HCT116 (cell line): ENCODE measurements around the gene RIOK2. TPM values are rescaled to one million over a fixed set of nuclear protein-coding genes. Genes with fewer than 3 reads are reported as not detected.

ENCODE experiments used
- ATAC-seq: fragments of 200-7000 bp; cut with Tn5 transposase; 2 replicates; pipeline ENCODE4 v1.9.1; 2020; ENCODE audit warnings: mild to moderate bottlenecking, moderate library complexity
- BruUV-seq: library from RNA; stranded (reverse); fragments of 400-500 nt; replicated peaks from 2 replicates; lab custom pipeline; 2021; lab: Mats Ljungman, UMichigan
- CTCF ChIA-PET: fragments of 300-600 bp; sonication (Branson Sonifier 250); formaldehyde crosslinking; loops from one replicate; lab custom pipeline; 2021; ENCODE audit warnings: antibody characterized with exemption; lab: Charles Lee
- POLR2A ChIA-PET: fragments of 300-600, 350-600 bp; sonication (Branson Sonifier 250); formaldehyde crosslinking; loops from one replicate; lab custom pipeline; 2021; ENCODE audit warnings: antibody characterized with exemption; lab: Charles Lee
- RAD21 ChIA-PET, 2 experiments: fragments of 300-600 bp; sonication (Branson Sonifier 250); formaldehyde crosslinking; loops; one replicate each; lab custom pipeline; 2023; ENCODE audit warnings: low total read pairs in 2 of 2; ENCODE audit not compliant: uncharacterized antibody in 2 of 2, unreplicated experiment in 2 of 2, low non-redundant PET in 1 of 2; lab: Charles Lee
- DNase-seq: peaks from one replicate; pipeline ENCODE4 v3.0.0-alpha.2; 2010; ENCODE audit warnings: low read depth, low spot score
- H2AFZ ChIP-seq: fragments of 200-600 bp; shearing (Covaris generic), sonication (generic); 2 replicates; pipeline ENCODE4 v1.6.1; 2017; ENCODE audit warnings: low read depth, mixed run types, mixed read lengths, antibody characterized with exemption, low read length; ENCODE audit not compliant: poor library complexity, severe bottlenecking
- H3K27ac ChIP-seq: 2 replicates; pipeline ENCODE4 v1.5.1; 2012; ENCODE audit warnings: low read depth, low read length
- H3K27me3 ChIP-seq: fragments of 200-600 bp; sonication (generic); 2 replicates; pipeline ENCODE4 v1.6.1; 2016; ENCODE audit warnings: mixed run types, low read length, mixed read lengths; ENCODE audit not compliant: insufficient read depth
- H3K36me3 ChIP-seq, 2 experiments: fragments of 200-500 bp in 1 of 2; fragments of 200-600 bp in 1 of 2; sonication (Bioruptor generic) in 1 of 2; sonication (generic) in 1 of 2; 2 replicates each; pipeline versions ENCODE4 v1.5.1 to v1.6.1; 2014 to 2016; ENCODE audit warnings: low read length in 2 of 2, inconsistent platforms in 1 of 2, mixed read lengths in 1 of 2, mixed run types in 1 of 2; ENCODE audit not compliant: insufficient read depth in 2 of 2, control insufficient read depth in 1 of 2
- H3K4me1 ChIP-seq, 2 experiments: fragments of 200-600 bp in 1 of 2; sonication (generic) in 1 of 2; 2 replicates each; pipeline versions ENCODE4 v1.5.1 to v1.6.1; 2012 to 2017; ENCODE audit warnings: low read length in 2 of 2, inconsistent platforms in 1 of 2, mild to moderate bottlenecking in 1 of 2, mixed read lengths in 1 of 2, mixed run types in 1 of 2, moderate library complexity in 1 of 2; ENCODE audit not compliant: insufficient read depth in 2 of 2, control insufficient read depth in 1 of 2
- H3K4me2 ChIP-seq: fragments of 200-600 bp; sonication (generic); 2 replicates; pipeline ENCODE4 v1.6.1; 2017; ENCODE audit warnings: mixed run types, low read length, mixed read lengths
- H3K4me3 ChIP-seq, 2 experiments: fragments of 200-600 bp in 1 of 2; sonication (generic) in 1 of 2; replicated peaks in 1 of 2; 2 replicates each; pipeline ENCODE4 v1.5.1; 2011 to 2016; ENCODE audit warnings: low read length in 2 of 2, control low read depth in 1 of 2, low read depth in 1 of 2, mild to moderate bottlenecking in 1 of 2, mixed read lengths in 1 of 2, mixed run types in 1 of 2
- H3K79me2 ChIP-seq: fragments of 200-600 bp; sonication (generic); 2 replicates; pipeline ENCODE4 v1.6.1; 2017; ENCODE audit warnings: mild to moderate bottlenecking, mixed run types, low read length, moderate library complexity, mixed read lengths; ENCODE audit not compliant: insufficient read depth
- H3K9ac ChIP-seq: fragments of 200-600 bp; sonication (generic); 2 replicates; pipeline ENCODE4 v1.6.1; 2016; ENCODE audit warnings: low read length, mixed read lengths
- H3K9me2 ChIP-seq: fragments of 200-600 bp; sonication (generic), shearing (Covaris generic); 2 replicates; pipeline ENCODE4 v1.6.1; 2017; ENCODE audit warnings: mixed run types, mild to moderate bottlenecking, moderate library complexity; ENCODE audit not compliant: insufficient read depth
- H3K9me3 ChIP-seq, 2 experiments: fragments of 200-500 bp in 1 of 2; fragments of 200-600 bp in 1 of 2; sonication (Bioruptor generic) in 1 of 2; sonication (generic) in 1 of 2; 2 replicates each; pipeline ENCODE4 v1.6.1; 2014 to 2017; ENCODE audit warnings: low read length in 2 of 2, mixed read lengths in 2 of 2, inconsistent platforms in 1 of 2, low read depth in 1 of 2, mild to moderate bottlenecking in 1 of 2, mixed run types in 1 of 2, moderate library complexity in 1 of 2; ENCODE audit not compliant: control insufficient read depth in 1 of 2, insufficient read depth in 1 of 2
- H4K20me1 ChIP-seq: fragments of 200-600 bp; sonication (generic), shearing (Covaris generic); 2 replicates; pipeline ENCODE4 v1.6.1; 2017; ENCODE audit warnings: mixed run types, mild to moderate bottlenecking, moderate library complexity; ENCODE audit not compliant: insufficient read depth
- CBX3 ChIP-seq: IDR thresholded peaks from 2 replicates; pipeline ENCODE4 v1.6.1; 2012; ENCODE audit warnings: low read depth
- CEBPB ChIP-seq: IDR thresholded peaks from 2 replicates; pipeline ENCODE4 v1.6.1; 2012; ENCODE audit warnings: low read depth
- ELF1 ChIP-seq: IDR thresholded peaks from 2 replicates; pipeline ENCODE4 v1.6.1; 2012; ENCODE audit warnings: low read depth, borderline replicate concordance
- EZH2 ChIP-seq: fragments of 200-600 bp; sonication (generic); IDR thresholded peaks from 2 replicates; pipeline ENCODE4 v1.6.1; 2017; ENCODE audit warnings: antibody characterized with exemption, mixed run types
- EZH2phosphoT487 ChIP-seq: fragments of 200-600 bp; IDR thresholded peaks from 2 replicates; pipeline ENCODE4 v1.6.1; 2018; ENCODE audit warnings: antibody characterized with exemption, borderline replicate concordance
- JUND ChIP-seq: IDR thresholded peaks from 2 replicates; pipeline ENCODE4 v1.6.1; 2012
- POLR2A ChIP-seq: IDR thresholded peaks from 2 replicates; pipeline ENCODE4 v1.7.0; 2011; ENCODE audit warnings: borderline replicate concordance; ENCODE audit not compliant: insufficient read depth, insufficient read length; ENCODE audit errors: extremely low read depth
- POLR2AphosphoS5 ChIP-seq: IDR thresholded peaks from 2 replicates; pipeline ENCODE4 v1.6.1; 2011; ENCODE audit warnings: mild to moderate bottlenecking, low read depth, low read length, moderate library complexity
- RAD21 ChIP-seq: IDR thresholded peaks from 2 replicates; pipeline ENCODE4 v1.6.1; 2012; ENCODE audit warnings: low read depth, mild to moderate bottlenecking
- SRF ChIP-seq: IDR thresholded peaks from 2 replicates; pipeline ENCODE4 v1.6.1; 2012; ENCODE audit warnings: low read depth
- TCF7L2 ChIP-seq: IDR thresholded peaks from 2 replicates; pipeline ENCODE4 v1.7.0; 2011; ENCODE audit warnings: borderline replicate concordance, inconsistent platforms; ENCODE audit not compliant: insufficient read depth, insufficient read length; ENCODE audit errors: extremely low read depth
- YY1 ChIP-seq: IDR thresholded peaks from 2 replicates; pipeline ENCODE4 v1.6.1; 2011; ENCODE audit warnings: low read length, low read depth, moderate library complexity, mild to moderate bottlenecking; ENCODE audit not compliant: insufficient replicate concordance; ENCODE audit errors: extremely low read depth
- ZBTB33 ChIP-seq: IDR thresholded peaks from 2 replicates; pipeline ENCODE4 v1.6.1; 2011; ENCODE audit warnings: mild to moderate bottlenecking, low read length, moderate library complexity; ENCODE audit not compliant: insufficient replicate concordance; ENCODE audit errors: extremely low read depth
- ZNF274 ChIP-seq: fragments of 200-500 bp; sonication (Bioruptor generic); IDR thresholded peaks from 2 replicates; pipeline ENCODE4 v1.6.1; 2014; ENCODE audit warnings: mild to moderate bottlenecking, low read depth, low read length, inconsistent platforms
- intact Hi-C: fragments of 100-400 bp; cut with micrococcal nuclease; formaldehyde crosslinking; loops from 2 replicates; pipeline ENCODE4 v1.10.0; 2022
- total RNA-seq: library from RNA; stranded (reverse); gene quantifications from one replicate; pipeline ENCODE4 v1.2.1, GENCODE V29; 2021; ENCODE audit not compliant: unreplicated experiment
- TF ChIP-seq, protein P1 (sequence below): IDR thresholded peaks from 2 replicates; pipeline ENCODE4 v1.6.1; 2012
- TF ChIP-seq, protein P2 (sequence below): IDR thresholded peaks from 2 replicates; pipeline ENCODE4 v1.6.1; 2012; ENCODE audit warnings: low read depth

Gene RIOK2
- total RNA-seq, 1 experiment from 2014 or later: 27.1 TPM

- ATAC-seq (no peak), DNase-seq (no peak)
- H4K20me1 ChIP-seq: peaks cover 4% of the 10 kb centered on the region; the same call in 1 of the 2 replicates
- RAD21 ChIA-PET: no interaction called here
- H3K4me3 ChIP-seq: peak overlapping the region; percentile 96
- peaks cover 6 to 18% of the 10 kb centered on the region in 2 experiments for H3K4me1 ChIP-seq
- TSS peak; percentile 88 for BruUV-seq
- peak overlapping the region; percentile 83 for H3K9ac ChIP-seq
- TF ChIP-seq CEBPB (no peak), JUND (no peak), POLR2AphosphoS5 (no peak), TCF7L2 (no peak), CBX3 (no peak), EZH2 (no peak), YY1 (no peak), RAD21 (no peak), SRF (no peak), EZH2phosphoT487 (no peak), ELF1 (no peak), ZNF274 (no peak), POLR2A (no peak), ZBTB33 (no peak)
- TF ChIP-seq, protein P1, sequence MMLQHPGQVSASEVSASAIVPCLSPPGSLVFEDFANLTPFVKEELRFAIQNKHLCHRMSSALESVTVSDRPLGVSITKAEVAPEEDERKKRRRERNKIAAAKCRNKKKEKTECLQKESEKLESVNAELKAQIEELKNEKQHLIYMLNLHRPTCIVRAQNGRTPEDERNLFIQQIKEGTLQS: no peak
- TF ChIP-seq, protein P2, sequence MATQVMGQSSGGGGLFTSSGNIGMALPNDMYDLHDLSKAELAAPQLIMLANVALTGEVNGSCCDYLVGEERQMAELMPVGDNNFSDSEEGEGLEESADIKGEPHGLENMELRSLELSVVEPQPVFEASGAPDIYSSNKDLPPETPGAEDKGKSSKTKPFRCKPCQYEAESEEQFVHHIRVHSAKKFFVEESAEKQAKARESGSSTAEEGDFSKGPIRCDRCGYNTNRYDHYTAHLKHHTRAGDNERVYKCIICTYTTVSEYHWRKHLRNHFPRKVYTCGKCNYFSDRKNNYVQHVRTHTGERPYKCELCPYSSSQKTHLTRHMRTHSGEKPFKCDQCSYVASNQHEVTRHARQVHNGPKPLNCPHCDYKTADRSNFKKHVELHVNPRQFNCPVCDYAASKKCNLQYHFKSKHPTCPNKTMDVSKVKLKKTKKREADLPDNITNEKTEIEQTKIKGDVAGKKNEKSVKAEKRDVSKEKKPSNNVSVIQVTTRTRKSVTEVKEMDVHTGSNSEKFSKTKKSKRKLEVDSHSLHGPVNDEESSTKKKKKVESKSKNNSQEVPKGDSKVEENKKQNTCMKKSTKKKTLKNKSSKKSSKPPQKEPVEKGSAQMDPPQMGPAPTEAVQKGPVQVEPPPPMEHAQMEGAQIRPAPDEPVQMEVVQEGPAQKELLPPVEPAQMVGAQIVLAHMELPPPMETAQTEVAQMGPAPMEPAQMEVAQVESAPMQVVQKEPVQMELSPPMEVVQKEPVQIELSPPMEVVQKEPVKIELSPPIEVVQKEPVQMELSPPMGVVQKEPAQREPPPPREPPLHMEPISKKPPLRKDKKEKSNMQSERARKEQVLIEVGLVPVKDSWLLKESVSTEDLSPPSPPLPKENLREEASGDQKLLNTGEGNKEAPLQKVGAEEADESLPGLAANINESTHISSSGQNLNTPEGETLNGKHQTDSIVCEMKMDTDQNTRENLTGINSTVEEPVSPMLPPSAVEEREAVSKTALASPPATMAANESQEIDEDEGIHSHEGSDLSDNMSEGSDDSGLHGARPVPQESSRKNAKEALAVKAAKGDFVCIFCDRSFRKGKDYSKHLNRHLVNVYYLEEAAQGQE: no peak
- TF ChIP-seq, all 23 proteins: peak for 0
- Histone ChIP-seq H3K27ac (peak overlapping the region; percentile 75), H3K27me3 (no peaks in the 10 kb centered on the region), H3K9me3 (no peaks in the 10 kb centered on the region), H3K79me2 (peaks cover 40% of the 10 kb centered on the region), H2AFZ (peak overlapping the region; percentile 96), H3K9me2 (no peaks in the 10 kb centered on the region), H3K4me2 (peak overlapping the region; percentile 87), H3K36me3 (peaks cover 10 to 13% of the 10 kb centered on the region in 2 experiments; a peak in 3 of 4 replicates)
- intact Hi-C loops: loop anchor here (2.0 kb wide), 1 partner anchor 1590 kb away; the partner anchor contains the start of gene RGMB
- ChIA-PET POLR2A (interaction anchor here (0.6 kb wide), 1 partner anchor 1732 kb away, joined by 5 read pairs; no protein-coding TSS in a partner anchor), CTCF (no interaction called here)
Measured at GRCh38 chr5:97182571-97183099, 412 bp downstream of the RIOK2 start.
